Measurements from ENCODE around the gene TCTN2.

GRCh38 chr12:123732251-123732650, 61.3 kb downstream of the TCTN2 start:
- no peak for TF ChIP-seq POLR2A (IDR thresholded peaks at IDR 0.05)
- no peak for TF ChIP-seq CTCF (IDR thresholded peaks at IDR 0.05)

All from thyroid gland (tissue), 4 donors.